ENCODE data around the gene PTCD1. TPM values are rescaled to one million over a fixed set of nuclear protein-coding genes. Genes with fewer than 3 reads are reported as not detected.

PTCD1 gene
- total and polyA plus RNA-seq, 9 of the 15 experiments (the other 6 are each of a cell fraction or from before 2014, with no cell fraction given), result 0.46 to 17.1 (median 6.2) TPM

- TF ChIP-seq ZNF609 (CRISPR knock-in tag; IDR thresholded peaks at IDR 0.05; ENCODE audit: borderline replicate concordance) (no peak), ERF (CRISPR knock-in tag; IDR thresholded peaks at IDR 0.05) (no peak), RBBP5 (IDR thresholded peaks at IDR 0.05; ENCODE audit: borderline replicate concordance, insufficient read depth, low read length, poor library complexity, severe bottlenecking) (no peak), ZNF75A (CRISPR knock-in tag; IDR thresholded peaks at IDR 0.05) (no peak)
Observed at GRCh38 chr7:99368750-99369389, 69.7 kb downstream of the PTCD1 start (continued).

Other genes with a start within 250 kb of the PTCD1 start
Only the 7 nearest of the 16 such genes appear.
- gene ARPC1B, start 64.1 kb downstream of the PTCD1 start, total RNA-seq (2014; rRNA removed), result 357 and 436 TPM in 2 replicates
- gene ARPC1B, start 64.1 kb downstream of the PTCD1 start, total RNA-seq (2014; rRNA removed; fragmentation: Illumina TruSeq; extraction: Trizol), result 77.8 and 81.5 TPM in 2 replicates
- 216 and 235 TPM in 2 replicates for gene ARPC1B, start 64.1 kb downstream of the PTCD1 start, total RNA-seq (2015; rRNA removed; fragmentation: Illumina TruSeq; extraction: Trizol)
- gene ARPC1B, start 64.1 kb downstream of the PTCD1 start, total RNA-seq (2021), result 187 and 221 TPM in 2 replicates
- gene ARPC1B, start 64.1 kb downstream of the PTCD1 start, polyA plus RNA-seq (2011; rRNA removed), result 211 and 213 TPM in 2 replicates
- gene ARPC1B, start 64.1 kb downstream of the PTCD1 start, polyA plus RNA-seq (2014; fragmentation: Illumina TruSeq; extraction: Trizol), result 93.3 and 345 TPM in 2 replicates
- gene ARPC1B, start 64.1 kb downstream of the PTCD1 start, polyA plus RNA-seq (2014; fragmentation: Nextera tagmentation; extraction: Ambion mirVana), result 10 to 100 TPM in 1 of 2 experiments, 1 to 10 TPM in 1; 6.7 to 38.7 TPM
- gene ARPC1B, start 64.1 kb downstream of the PTCD1 start, polyA plus RNA-seq (2014; rRNA removed), result 308 and 407 TPM in 2 replicates
- 105 and 108 TPM in 2 replicates for gene PDAP1, start 30.2 kb downstream of the PTCD1 start, total RNA-seq (2014; rRNA removed)
- 129 and 138 TPM in 2 replicates for gene PDAP1, start 30.2 kb downstream of the PTCD1 start, total RNA-seq (2014; rRNA removed; fragmentation: Illumina TruSeq; extraction: Trizol)
- gene PDAP1, start 30.2 kb downstream of the PTCD1 start, total RNA-seq (2015; rRNA removed; fragmentation: Illumina TruSeq; extraction: Trizol), result 161 and 162 TPM in 2 replicates
- 161 and 182 TPM in 2 replicates for gene PDAP1, start 30.2 kb downstream of the PTCD1 start, total RNA-seq (2021)
- gene PDAP1, start 30.2 kb downstream of the PTCD1 start, polyA plus RNA-seq (2011; rRNA removed), result 31.0 and 72.6 TPM in 2 replicates
- 315 and 356 TPM in 2 replicates for gene PDAP1, start 30.2 kb downstream of the PTCD1 start, polyA plus RNA-seq (2014; fragmentation: Illumina TruSeq; extraction: Trizol)
- gene PDAP1, start 30.2 kb downstream of the PTCD1 start, polyA plus RNA-seq (2014; fragmentation: Nextera tagmentation; extraction: Ambion mirVana), result 10 to 100 TPM; 10.2 to 16.0 TPM
- gene PDAP1, start 30.2 kb downstream of the PTCD1 start, polyA plus RNA-seq (2014; rRNA removed), result 185 and 215 TPM in 2 replicates
- gene BUD31, start 29.8 kb downstream of the PTCD1 start, total RNA-seq (2014; rRNA removed), result 247 and 279 TPM in 2 replicates
- gene BUD31, start 29.8 kb downstream of the PTCD1 start, total RNA-seq (2014; rRNA removed; fragmentation: Illumina TruSeq; extraction: Trizol), result 214 and 266 TPM in 2 replicates
- 211 and 238 TPM in 2 replicates for gene BUD31, start 29.8 kb downstream of the PTCD1 start, total RNA-seq (2015; rRNA removed; fragmentation: Illumina TruSeq; extraction: Trizol)
- 242 and 255 TPM in 2 replicates for gene BUD31, start 29.8 kb downstream of the PTCD1 start, total RNA-seq (2021)
- 69.4 and 105 TPM in 2 replicates for gene BUD31, start 29.8 kb downstream of the PTCD1 start, polyA plus RNA-seq (2011; rRNA removed)
- gene BUD31, start 29.8 kb downstream of the PTCD1 start, polyA plus RNA-seq (2014; fragmentation: Illumina TruSeq; extraction: Trizol), result 307 and 342 TPM in 2 replicates
- gene BUD31, start 29.8 kb downstream of the PTCD1 start, polyA plus RNA-seq (2014; fragmentation: Nextera tagmentation; extraction: Ambion mirVana), result 100 to 1,000 TPM; 275 to 332 TPM
- 237 and 272 TPM in 2 replicates for gene BUD31, start 29.8 kb downstream of the PTCD1 start, polyA plus RNA-seq (2014; rRNA removed)
- gene CPSF4, start 145 bp upstream of the PTCD1 start, total RNA-seq (2014; rRNA removed), result 71.7 and 83.4 TPM in 2 replicates
- gene CPSF4, start 145 bp upstream of the PTCD1 start, total RNA-seq (2014; rRNA removed; fragmentation: Illumina TruSeq; extraction: Trizol), result 39.2 and 46.1 TPM in 2 replicates
- gene CPSF4, start 145 bp upstream of the PTCD1 start, total RNA-seq (2015; rRNA removed; fragmentation: Illumina TruSeq; extraction: Trizol), result 63.9 and 66.7 TPM in 2 replicates
- gene CPSF4, start 145 bp upstream of the PTCD1 start, total RNA-seq (2021), result 97.7 and 99.8 TPM in 2 replicates
- gene CPSF4, start 145 bp upstream of the PTCD1 start, polyA plus RNA-seq (2011; rRNA removed), result 81.3 and 83.8 TPM in 2 replicates
- 86.8 and 90.7 TPM in 2 replicates for gene CPSF4, start 145 bp upstream of the PTCD1 start, polyA plus RNA-seq (2014; fragmentation: Illumina TruSeq; extraction: Trizol)
- gene CPSF4, start 145 bp upstream of the PTCD1 start, polyA plus RNA-seq (2014; fragmentation: Nextera tagmentation; extraction: Ambion mirVana), result 10 to 100 TPM; 16.9 to 17.4 TPM
- gene CPSF4, start 145 bp upstream of the PTCD1 start, polyA plus RNA-seq (2014; rRNA removed), result 118 and 126 TPM in 2 replicates
- gene ATP5MF, start 27.4 kb upstream of the PTCD1 start, total RNA-seq (2014; rRNA removed), result 1,647 and 1,953 TPM in 2 replicates
- 2,182 and 2,228 TPM in 2 replicates for gene ATP5MF, start 27.4 kb upstream of the PTCD1 start, total RNA-seq (2014; rRNA removed; fragmentation: Illumina TruSeq; extraction: Trizol)
- gene ATP5MF, start 27.4 kb upstream of the PTCD1 start, total RNA-seq (2015; rRNA removed; fragmentation: Illumina TruSeq; extraction: Trizol), result 2,335 and 2,592 TPM in 2 replicates
- 949 and 959 TPM in 2 replicates for gene ATP5MF, start 27.4 kb upstream of the PTCD1 start, total RNA-seq (2021)
- gene ATP5MF, start 27.4 kb upstream of the PTCD1 start, polyA plus RNA-seq (2011; rRNA removed), result 1,154 and 1,475 TPM in 2 replicates
- gene ATP5MF, start 27.4 kb upstream of the PTCD1 start, polyA plus RNA-seq (2014; fragmentation: Illumina TruSeq; extraction: Trizol), result 2,809 and 3,010 TPM in 2 replicates
- gene ATP5MF, start 27.4 kb upstream of the PTCD1 start, polyA plus RNA-seq (2014; fragmentation: Nextera tagmentation; extraction: Ambion mirVana), result 1,000 to 10,000 TPM; 4,986 to 5,374 TPM
- gene ATP5MF, start 27.4 kb upstream of the PTCD1 start, polyA plus RNA-seq (2014; rRNA removed), result 2,215 and 2,237 TPM in 2 replicates
- 16.4 and 19.6 TPM in 2 replicates for gene ZNF789, start 34.1 kb upstream of the PTCD1 start, total RNA-seq (2014; rRNA removed)
- gene ZNF789, start 34.1 kb upstream of the PTCD1 start, total RNA-seq (2014; rRNA removed; fragmentation: Illumina TruSeq; extraction: Trizol), result 30.7 and 32.3 TPM in 2 replicates
- gene ZNF789, start 34.1 kb upstream of the PTCD1 start, total RNA-seq (2015; rRNA removed; fragmentation: Illumina TruSeq; extraction: Trizol), result 23.0 and 24.8 TPM in 2 replicates
- gene ZNF789, start 34.1 kb upstream of the PTCD1 start, total RNA-seq (2021), result 22.1 and 22.8 TPM in 2 replicates
- gene ZNF789, start 34.1 kb upstream of the PTCD1 start, polyA plus RNA-seq (2011; rRNA removed), result 46.2 and 57.0 TPM in 2 replicates
- gene ZNF789, start 34.1 kb upstream of the PTCD1 start, polyA plus RNA-seq (2014; fragmentation: Illumina TruSeq; extraction: Trizol), result 28.1 and 29.1 TPM in 2 replicates
- 1 to 10 TPM; 6.1 to 7.4 TPM for gene ZNF789, start 34.1 kb upstream of the PTCD1 start, polyA plus RNA-seq (2014; fragmentation: Nextera tagmentation; extraction: Ambion mirVana)
- 34.8 and 40.2 TPM in 2 replicates for gene ZNF789, start 34.1 kb upstream of the PTCD1 start, polyA plus RNA-seq (2014; rRNA removed)
- 24.2 and 25.6 TPM in 2 replicates for gene ZNF394, start 61.5 kb upstream of the PTCD1 start, total RNA-seq (2014; rRNA removed)
- gene ZNF394, start 61.5 kb upstream of the PTCD1 start, total RNA-seq (2014; rRNA removed; fragmentation: Illumina TruSeq; extraction: Trizol), result 31.4 and 32.2 TPM in 2 replicates
- 28.1 and 28.9 TPM in 2 replicates for gene ZNF394, start 61.5 kb upstream of the PTCD1 start, total RNA-seq (2015; rRNA removed; fragmentation: Illumina TruSeq; extraction: Trizol)
- 25.5 and 27.8 TPM in 2 replicates for gene ZNF394, start 61.5 kb upstream of the PTCD1 start, total RNA-seq (2021)
- 11.7 and 17.7 TPM in 2 replicates for gene ZNF394, start 61.5 kb upstream of the PTCD1 start, polyA plus RNA-seq (2011; rRNA removed)
- 23.7 and 25.5 TPM in 2 replicates for gene ZNF394, start 61.5 kb upstream of the PTCD1 start, polyA plus RNA-seq (2014; fragmentation: Illumina TruSeq; extraction: Trizol)
- 1 to 10 TPM; 2.9 to 4.0 TPM for gene ZNF394, start 61.5 kb upstream of the PTCD1 start, polyA plus RNA-seq (2014; fragmentation: Nextera tagmentation; extraction: Ambion mirVana)
- gene ZNF394, start 61.5 kb upstream of the PTCD1 start, polyA plus RNA-seq (2014; rRNA removed), result 20.2 and 23.5 TPM in 2 replicates